Neural progenitor cell (in vitro differentiated cells): ENCODE data around the gene SORBS2.

ENCODE experiments used
- EZH2 ChIP-seq: fragments of 200-600 bp; sonication (generic); IDR thresholded peaks from 2 replicates; pipeline ENCODE4 v1.6.1; 2017; ENCODE audit warnings: antibody characterized with exemption, mild to moderate bottlenecking, moderate library complexity
- EZH2phosphoT487 ChIP-seq: fragments of 200-600 bp; sonication (generic); IDR thresholded peaks from 2 replicates; pipeline ENCODE4 v1.6.1; 2017; ENCODE audit warnings: antibody characterized with exemption
- TF ChIP-seq, protein P1 (sequence below): fragments of 200-600 bp; sonication (generic); IDR thresholded peaks from 2 replicates; pipeline ENCODE4 v1.5.1; 2017; ENCODE audit warnings: antibody characterized with exemption, mild to moderate bottlenecking

DNA sequence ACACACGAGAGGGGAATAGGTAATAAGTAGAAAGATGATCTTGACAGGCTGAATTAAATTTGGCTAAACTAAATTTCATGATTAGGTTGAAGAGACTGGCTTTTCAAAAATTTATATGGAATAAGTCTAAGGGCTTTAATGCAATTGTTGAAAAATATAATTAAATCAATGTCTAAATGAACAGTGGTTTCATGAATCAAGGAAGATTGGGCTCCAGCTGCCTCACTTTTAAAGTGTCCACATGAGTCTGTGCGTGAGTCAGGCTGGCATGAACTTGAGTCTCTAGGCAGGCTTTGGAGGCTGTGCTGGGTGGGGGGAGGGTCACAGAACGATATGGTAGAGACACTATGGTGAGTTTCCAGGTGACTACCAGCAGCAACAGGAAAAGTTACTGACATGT lies 111.9 kb downstream of the SORBS2 start:
- TF ChIP-seq, protein P1, sequence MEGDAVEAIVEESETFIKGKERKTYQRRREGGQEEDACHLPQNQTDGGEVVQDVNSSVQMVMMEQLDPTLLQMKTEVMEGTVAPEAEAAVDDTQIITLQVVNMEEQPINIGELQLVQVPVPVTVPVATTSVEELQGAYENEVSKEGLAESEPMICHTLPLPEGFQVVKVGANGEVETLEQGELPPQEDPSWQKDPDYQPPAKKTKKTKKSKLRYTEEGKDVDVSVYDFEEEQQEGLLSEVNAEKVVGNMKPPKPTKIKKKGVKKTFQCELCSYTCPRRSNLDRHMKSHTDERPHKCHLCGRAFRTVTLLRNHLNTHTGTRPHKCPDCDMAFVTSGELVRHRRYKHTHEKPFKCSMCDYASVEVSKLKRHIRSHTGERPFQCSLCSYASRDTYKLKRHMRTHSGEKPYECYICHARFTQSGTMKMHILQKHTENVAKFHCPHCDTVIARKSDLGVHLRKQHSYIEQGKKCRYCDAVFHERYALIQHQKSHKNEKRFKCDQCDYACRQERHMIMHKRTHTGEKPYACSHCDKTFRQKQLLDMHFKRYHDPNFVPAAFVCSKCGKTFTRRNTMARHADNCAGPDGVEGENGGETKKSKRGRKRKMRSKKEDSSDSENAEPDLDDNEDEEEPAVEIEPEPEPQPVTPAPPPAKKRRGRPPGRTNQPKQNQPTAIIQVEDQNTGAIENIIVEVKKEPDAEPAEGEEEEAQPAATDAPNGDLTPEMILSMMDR, result no peak
- TF ChIP-seq EZH2 (no peak), EZH2phosphoT487 (no peak)
